Measurements from ENCODE around the gene SMG6. TPM values are rescaled to one million over a fixed set of nuclear protein-coding genes. Genes with fewer than 3 reads are reported as not detected.
"Not testable (repeated sequence)": the region's sequence is repeated elsewhere in the genome, so short reads cannot be mapped to it uniquely, and the experiment has no call there.

Gene SMG6
- total RNA-seq, 1 experiment from 2014 or later, result 36.1 TPM

- TF ChIP-seq CTCF (conservative IDR thresholded peaks at IDR 0.05; ENCODE audit: low read depth, low read length) (no peak), EZH2 (IDR thresholded peaks at IDR 0.05; ENCODE audit: borderline replicate concordance, low read depth, low read length, poor library complexity, severe bottlenecking) (no peak)
- peaks cover 28% of the 10 kb centered on the region for H3K36me3 ChIP-seq (ENCODE audit: insufficient read depth, low read length, poor library complexity, severe bottlenecking)
- no peaks in the 10 kb centered on the region for H3K4me1 ChIP-seq (ENCODE audit: insufficient read depth, low read length, poor library complexity, severe bottlenecking)
- no peak overlapping the region for H3K4me3 ChIP-seq (ENCODE audit: low read depth, low read length, poor library complexity, severe bottlenecking)
- POLR2A ChIA-PET (ENCODE audit: low non-redundant PET), result interaction anchor here (0.5 kb wide), 1 partner anchor 8 kb away, joined by 4 read pairs; no protein-coding TSS in a partner anchor
- H3K9me3 ChIP-seq (ENCODE audit: low read depth, low read length, poor library complexity, severe bottlenecking), result no peaks in the 10 kb centered on the region
- no peak overlapping the region for H3K27ac ChIP-seq (ENCODE audit: low read depth, low read length, poor library complexity, severe bottlenecking)
- DNase-seq (ENCODE audit: low spot score), result no peak
- CTCF ChIA-PET, result no interaction called here
- H3K27me3 ChIP-seq (replicated peaks; ENCODE audit: insufficient read depth, low read depth, low read length, poor library complexity), result no peaks in the 10 kb centered on the region
- no TSS peak for BruUV-seq (replicated peaks)
- intact Hi-C loops (cut with micrococcal nuclease; ENCODE audit: unreplicated experiment), result no loop called here
Observed at GRCh38 chr17:2319051-2319450, 15.5 kb upstream of the SMG6 start.

GRCh38 chr17:2317796-2318195, 14.2 kb upstream of the SMG6 start:
- POLR2A ChIA-PET (ENCODE audit: low non-redundant PET), result no interaction called here
- H3K27ac ChIP-seq (ENCODE audit: low read depth, low read length, poor library complexity, severe bottlenecking), result no peak overlapping the region
- H3K4me3 ChIP-seq (ENCODE audit: low read depth, low read length, poor library complexity, severe bottlenecking), result no peak overlapping the region
- H3K27me3 ChIP-seq (replicated peaks; ENCODE audit: insufficient read depth, low read depth, low read length, poor library complexity), result no peaks in the 10 kb centered on the region
- no peaks in the 10 kb centered on the region for H3K9me3 ChIP-seq (ENCODE audit: low read depth, low read length, poor library complexity, severe bottlenecking)
- intact Hi-C loops (cut with micrococcal nuclease; ENCODE audit: unreplicated experiment), result no loop called here
- TF ChIP-seq EZH2 (IDR thresholded peaks at IDR 0.05; ENCODE audit: borderline replicate concordance, low read depth, low read length, poor library complexity, severe bottlenecking) (no peak), CTCF (conservative IDR thresholded peaks at IDR 0.05; ENCODE audit: low read depth, low read length) (no peak)
- CTCF ChIA-PET, result interaction anchor here (0.6 kb wide), 1 partner anchor 10 kb away, joined by 4 read pairs; no protein-coding TSS in a partner anchor
- BruUV-seq (replicated peaks), result no TSS peak
- no peak for DNase-seq (ENCODE audit: low spot score)
- no peaks in the 10 kb centered on the region for H3K4me1 ChIP-seq (ENCODE audit: insufficient read depth, low read length, poor library complexity, severe bottlenecking)
- peaks cover 16% of the 10 kb centered on the region for H3K36me3 ChIP-seq (ENCODE audit: insufficient read depth, low read length, poor library complexity, severe bottlenecking)

GRCh38 chr17:2316916-2317205, 13.3 kb upstream of the SMG6 start:
- H3K27me3 ChIP-seq (replicated peaks; ENCODE audit: insufficient read depth, low read depth, low read length, poor library complexity); H3K4me1 ChIP-seq (ENCODE audit: insufficient read depth, low read length, poor library complexity, severe bottlenecking); H3K27ac ChIP-seq (ENCODE audit: low read depth, low read length, poor library complexity, severe bottlenecking); DNase-seq (ENCODE audit: low spot score); intact Hi-C loops (cut with micrococcal nuclease; ENCODE audit: unreplicated experiment); H3K36me3 ChIP-seq (ENCODE audit: insufficient read depth, low read length, poor library complexity, severe bottlenecking); H3K4me3 ChIP-seq (ENCODE audit: low read depth, low read length, poor library complexity, severe bottlenecking); H3K9me3 ChIP-seq (ENCODE audit: low read depth, low read length, poor library complexity, severe bottlenecking); CTCF ChIA-PET; POLR2A ChIA-PET (ENCODE audit: low non-redundant PET); BruUV-seq (replicated peaks): not testable (repeated sequence)

GRCh38 chr17:2312736-2313135, 9.2 kb upstream of the SMG6 start:
- Histone ChIP-seq H3K4me3 (ENCODE audit: low read depth, low read length, poor library complexity, severe bottlenecking) (no peak overlapping the region), H3K36me3 (ENCODE audit: insufficient read depth, low read length, poor library complexity, severe bottlenecking) (no peaks in the 10 kb centered on the region), H3K9me3 (ENCODE audit: low read depth, low read length, poor library complexity, severe bottlenecking) (no peaks in the 10 kb centered on the region), H3K27ac (ENCODE audit: low read depth, low read length, poor library complexity, severe bottlenecking) (no peak overlapping the region), H3K4me1 (ENCODE audit: insufficient read depth, low read length, poor library complexity, severe bottlenecking) (no peaks in the 10 kb centered on the region), H3K27me3 (replicated peaks; ENCODE audit: insufficient read depth, low read depth, low read length, poor library complexity) (no peaks in the 10 kb centered on the region)
- TF ChIP-seq EZH2 (IDR thresholded peaks at IDR 0.05; ENCODE audit: borderline replicate concordance, low read depth, low read length, poor library complexity, severe bottlenecking), result no peak
- TF ChIP-seq CTCF (conservative IDR thresholded peaks at IDR 0.05; ENCODE audit: low read depth, low read length), result no peak
- POLR2A ChIA-PET (ENCODE audit: low non-redundant PET), result no interaction called here
- intact Hi-C loops (cut with micrococcal nuclease; ENCODE audit: unreplicated experiment), result no loop called here
- no TSS peak for BruUV-seq (replicated peaks)
- CTCF ChIA-PET, result no interaction called here
- no peak for DNase-seq (ENCODE audit: low spot score)
